ENCODE measurements around the gene NOP16.
A peak's percentile ranks its signal among the peaks of the same experiment; 100 is the strongest.

Gene NOP16, protein sequence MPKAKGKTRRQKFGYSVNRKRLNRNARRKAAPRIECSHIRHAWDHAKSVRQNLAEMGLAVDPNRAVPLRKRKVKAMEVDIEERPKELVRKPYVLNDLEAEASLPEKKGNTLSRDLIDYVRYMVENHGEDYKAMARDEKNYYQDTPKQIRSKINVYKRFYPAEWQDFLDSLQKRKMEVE

DNA sequence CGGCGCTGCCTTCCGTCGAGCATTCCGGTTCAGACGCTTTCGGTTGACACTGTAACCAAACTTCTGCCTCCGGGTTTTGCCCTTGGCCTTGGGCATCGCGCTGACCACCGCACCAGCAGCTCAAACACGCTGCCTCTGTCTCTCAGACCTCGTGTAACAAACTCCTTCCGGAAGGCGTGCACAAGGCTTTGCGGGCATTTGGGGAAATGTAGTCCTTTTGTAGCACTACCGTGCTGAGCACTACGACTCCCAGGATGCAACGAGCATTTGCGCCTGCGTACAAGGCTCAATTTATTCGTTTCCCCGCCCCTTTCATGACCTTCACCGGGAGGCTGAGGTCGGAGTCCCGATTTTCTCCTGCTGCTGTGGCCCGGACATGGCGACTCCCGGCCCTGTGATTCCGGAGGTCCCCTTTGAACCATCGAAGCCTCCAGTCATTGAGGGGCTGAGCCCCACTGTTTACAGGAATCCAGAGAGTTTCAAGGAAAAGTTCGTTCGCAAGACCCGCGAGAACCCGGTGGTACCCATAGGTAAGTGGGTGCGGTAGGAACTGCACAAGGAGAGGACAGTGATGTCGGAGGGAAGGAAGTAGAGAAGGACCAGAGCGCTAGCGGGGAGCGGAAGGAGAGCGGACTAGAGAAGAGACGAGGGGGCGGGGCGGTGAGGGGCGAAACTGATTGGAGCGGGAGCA, at the start of gene NOP16, which contains the start of gene HIGD2A:
Gene NOP16 (minus strand): TSS at position 155 of the 691 bp plus-strand sequence. CDS start 59 bp downstream, at position 96.
Gene HIGD2A (plus strand): TSS at position 308 of the 691 bp plus-strand sequence. CDS start 69 bp downstream, at position 377.
- peak; percentile 94 to 98 (median 98) for DNase-seq

DNA sequence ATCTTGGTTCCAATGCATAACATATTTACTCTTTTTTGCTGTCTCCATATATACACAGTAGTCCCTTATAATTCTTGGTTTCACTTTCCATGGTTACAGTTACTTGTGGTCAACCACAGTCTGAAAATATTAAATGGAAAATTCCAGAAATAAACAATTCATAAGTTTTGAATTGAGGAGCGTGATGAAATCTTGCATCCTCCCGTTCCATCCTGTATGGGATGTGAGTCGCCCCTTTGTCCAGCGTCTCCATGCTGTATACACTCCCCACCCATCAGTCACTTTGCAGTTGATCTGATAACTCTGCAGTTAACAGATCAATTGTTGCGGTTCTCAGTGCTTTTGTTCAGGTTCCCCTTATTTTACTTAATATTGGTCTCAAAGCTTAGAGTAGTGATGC, 48.3 kb upstream of the NOP16 start:
- no peak for DNase-seq

- no peak for DNase-seq
Measured at GRCh38 chr5:176432707-176433106, 44.3 kb upstream of the NOP16 start.

- DNase-seq: no peak
Measured at GRCh38 chr5:176429972-176430371, 41.6 kb upstream of the NOP16 start.

GRCh38 chr5:176427971-176428370, 39.6 kb upstream of the NOP16 start:
- no peak for DNase-seq

DNA sequence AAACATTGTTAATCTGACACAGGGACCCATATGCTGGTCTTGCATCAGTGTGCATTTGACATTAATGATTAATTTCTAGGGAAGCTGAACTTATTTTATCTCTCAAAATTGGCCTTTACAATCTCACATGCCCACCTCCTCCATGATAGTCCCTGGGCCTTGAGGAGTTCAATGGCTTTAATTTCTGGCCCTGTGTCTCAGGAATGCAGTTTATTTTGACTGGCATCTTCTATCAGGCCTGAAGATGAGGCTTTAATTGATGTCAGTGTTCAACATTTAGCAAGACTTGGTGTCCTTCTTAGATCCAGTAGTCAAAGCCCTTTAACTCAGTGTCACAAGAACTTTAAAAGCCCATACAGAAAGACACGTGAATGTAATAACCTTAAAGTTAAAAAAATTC, 38.5 kb upstream of the NOP16 start:
- DNase-seq: no peak

DNA sequence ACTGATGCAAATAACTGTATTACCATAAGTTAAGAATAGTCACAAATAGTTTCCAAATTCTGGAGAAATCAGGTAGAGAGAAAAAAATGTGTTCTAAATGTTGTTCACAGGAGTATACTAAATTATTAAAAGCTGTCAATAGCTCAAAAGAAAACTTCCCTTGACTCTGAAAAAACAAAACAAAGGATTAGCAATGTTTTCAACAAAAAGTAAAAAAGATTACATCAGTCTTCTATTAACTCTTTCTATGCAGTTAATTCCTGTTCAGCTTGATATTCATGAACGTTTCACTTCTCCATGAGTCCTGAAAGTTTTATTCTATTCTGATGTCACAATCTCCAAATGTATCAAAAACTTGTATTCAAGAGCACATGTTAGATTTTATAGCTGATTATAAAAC, 37.4 kb upstream of the NOP16 start:
- DNase-seq: no peak

GRCh38 chr5:176425138-176425537, 36.7 kb upstream of the NOP16 start:
- no peak for DNase-seq

GRCh38 chr5:176424181-176424580, 35.8 kb upstream of the NOP16 start:
- DNase-seq: no peak

GRCh38 chr5:176420972-176421544, 32.7 kb upstream of the NOP16 start:
- no peak for DNase-seq

DNA sequence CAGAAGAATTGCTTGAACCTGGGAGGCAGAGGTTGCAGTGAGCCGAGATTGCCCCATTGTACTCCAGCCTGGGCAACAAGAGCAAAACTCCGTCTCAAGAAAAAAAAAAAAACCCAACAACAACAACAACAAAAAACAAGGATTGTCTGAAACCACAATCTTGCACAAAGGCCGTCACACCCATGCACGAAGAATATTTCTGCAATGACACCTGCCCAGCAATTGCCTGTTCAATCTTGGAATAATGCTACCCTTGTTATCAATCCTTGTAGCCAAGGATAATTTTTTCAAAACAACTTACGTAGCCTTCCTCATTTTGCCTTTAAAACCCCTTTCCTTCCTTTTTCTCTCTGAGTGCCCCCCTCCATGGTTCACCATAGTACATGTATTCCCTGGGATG, 31.7 kb upstream of the NOP16 start:
- DNase-seq: no peak

GRCh38 chr5:176418251-176418650, 29.9 kb upstream of the NOP16 start:
- DNase-seq: no peak

DNA sequence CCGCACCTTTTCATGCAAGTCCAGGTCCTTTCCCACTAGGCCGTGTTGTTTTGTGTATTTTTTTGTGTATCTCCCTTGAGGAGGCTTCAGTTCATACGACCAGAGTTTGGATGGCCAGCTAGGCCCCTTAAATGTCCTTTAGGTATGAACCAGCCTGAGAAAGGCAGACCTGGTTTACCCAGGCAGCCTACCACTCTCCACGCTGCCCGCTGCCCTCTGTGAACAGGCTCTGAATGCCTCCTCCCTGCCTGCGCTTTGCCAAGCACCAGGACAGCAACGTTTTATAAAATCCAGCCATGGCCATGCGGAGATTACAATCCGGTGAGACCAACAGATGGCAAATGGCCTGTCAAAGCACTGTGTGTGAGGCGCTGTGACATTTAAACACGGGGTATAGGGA, 28.6 kb upstream of the NOP16 start:
- DNase-seq: peak in 1 of 3 experiments; percentile 33

DNA sequence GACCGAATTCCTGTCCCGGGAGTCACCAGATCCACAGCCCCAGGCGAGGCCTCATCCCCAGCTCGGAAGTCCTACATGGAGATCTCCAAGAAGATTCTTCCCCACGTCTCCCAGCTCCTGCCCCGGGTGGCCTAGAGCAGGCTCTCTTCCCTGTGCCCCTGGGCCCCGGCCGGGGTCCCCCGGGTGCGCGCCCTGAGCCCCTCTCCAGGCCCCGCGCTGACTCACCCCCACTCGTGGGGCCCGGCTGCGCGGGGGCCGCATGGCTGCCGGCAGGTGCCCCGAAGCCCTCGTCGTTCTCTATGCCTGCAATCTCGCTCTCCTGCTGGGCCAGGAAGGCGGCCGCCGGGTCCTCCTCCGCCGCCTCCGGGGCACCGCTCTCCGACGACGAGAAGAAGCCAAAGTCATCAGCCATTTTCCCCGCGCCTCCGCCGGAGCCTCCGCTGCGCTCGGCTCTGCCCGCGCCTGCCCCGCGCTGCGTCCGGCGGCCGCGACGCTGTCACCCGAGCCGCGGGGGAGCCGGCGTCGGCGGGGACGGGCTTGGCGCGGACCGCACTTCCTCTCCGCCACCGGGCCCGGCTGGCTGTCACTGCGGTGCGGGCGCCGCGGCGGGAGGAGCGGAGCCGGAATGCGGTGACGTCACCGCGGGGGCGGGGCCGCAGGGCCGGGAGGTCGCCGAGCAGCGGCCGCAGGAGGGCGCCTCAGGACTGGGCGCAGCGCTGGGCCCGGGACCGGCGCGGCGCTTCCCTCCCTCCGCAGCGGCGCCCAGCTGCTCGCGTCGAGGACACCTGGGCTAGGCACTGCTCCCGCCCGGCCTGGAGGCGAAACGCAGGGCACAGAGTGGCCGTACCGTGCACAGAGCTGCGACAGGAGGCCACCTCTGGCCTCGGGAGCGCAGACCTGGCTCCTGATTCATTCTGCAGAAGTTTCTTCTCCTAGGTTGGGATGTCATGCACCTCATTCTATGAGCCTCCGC, 27.8 kb upstream of the NOP16 start, which contains the start of gene CLTB:
Gene CLTB (minus strand): TSS at position 588 of the 973 bp plus-strand sequence. CDS start 176 bp downstream, at position 412.
- DNase-seq: peak; percentile 84 to 87 (median 86)

DNA sequence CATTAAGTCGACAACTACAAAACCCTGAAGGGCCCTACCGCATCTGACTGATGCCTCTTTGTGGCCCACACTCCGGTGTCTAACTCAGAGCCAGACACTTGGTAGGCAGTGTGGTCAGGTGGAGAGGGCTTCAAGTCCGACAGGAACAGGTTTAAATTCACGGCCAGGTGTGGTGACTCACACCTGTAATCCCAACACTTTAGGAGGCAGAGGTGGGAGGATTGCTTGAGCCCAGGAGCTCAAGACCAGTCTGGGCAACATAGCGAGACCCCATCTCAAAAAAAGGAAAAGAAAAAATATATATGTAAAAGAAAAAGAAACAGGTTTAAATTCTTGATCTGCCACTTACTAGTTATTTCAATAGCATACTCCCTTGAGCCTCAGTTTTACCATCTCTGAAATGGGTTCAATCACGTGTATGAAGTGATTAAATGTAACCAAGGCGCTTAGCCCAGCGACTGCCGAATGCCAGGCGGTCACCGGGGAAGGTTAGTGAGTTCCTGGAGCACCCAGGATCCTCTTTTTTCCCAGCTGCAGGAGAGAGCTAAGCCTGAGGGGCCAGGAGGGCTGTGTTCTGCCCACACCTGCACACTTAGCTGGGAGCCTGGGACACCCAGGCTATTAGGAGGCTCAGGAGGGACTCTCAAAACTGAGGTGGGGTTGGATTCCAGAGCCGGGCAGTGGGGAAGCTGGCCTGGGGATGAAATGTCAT, 27.0 kb upstream of the NOP16 start:
- peak in 1 of 3 experiments; percentile 8 for DNase-seq

GRCh38 chr5:176414704-176415103, 26.3 kb upstream of the NOP16 start:
- DNase-seq: no peak

GRCh38 chr5:176413709-176414191, 25.4 kb upstream of the NOP16 start:
- DNase-seq: no peak

DNA sequence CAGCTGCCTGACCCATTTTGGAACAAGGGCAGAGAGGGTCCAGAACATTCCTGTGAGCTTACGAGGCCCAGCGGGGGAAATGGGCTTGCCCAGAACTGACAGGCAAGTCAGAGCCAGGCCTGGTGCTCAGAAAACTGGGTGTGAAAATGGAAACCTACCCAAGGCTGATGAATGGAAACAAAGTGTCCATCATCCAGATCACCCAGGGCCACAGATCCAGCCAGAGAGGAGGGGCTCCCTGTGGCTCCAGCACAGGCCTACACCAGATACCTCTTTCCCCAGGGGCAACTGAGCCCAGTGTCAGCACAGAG, 24.8 kb upstream of the NOP16 start:
- DNase-seq: no peak

GRCh38 chr5:176412517-176413254, 24.3 kb upstream of the NOP16 start:
- DNase-seq: no peak

GRCh38 chr5:176410486-176411180, 22.2 kb upstream of the NOP16 start:
- DNase-seq: no peak

GRCh38 chr5:176409765-176410164, 21.4 kb upstream of the NOP16 start:
- no peak for DNase-seq
